Heart left ventricle (tissue), 16 donors: ENCODE measurements around the gene HOXD12. TPM values are rescaled to one million over a fixed set of nuclear protein-coding genes. Genes with fewer than 3 reads are reported as not detected.

Experiments used
- ATAC-seq, 4 donors: fragments of 200-7000 bp; cut with Tn5 transposase; one replicate each; pipeline ENCODE4 v1.9.1; 2020 to 2022; ENCODE audit warnings: moderate library complexity in 4 of 4, mild to moderate bottlenecking in 3 of 4, moderate number of reproducible peaks in 1 of 4
- DNase-seq, 5 donors: peaks; one replicate each; pipeline ENCODE4 v3.0.0-alpha.2; 2020
- H3K27ac ChIP-seq, 12 donors: fragments of 200-600 bp; sonication (generic) in 4 of 12; one replicate each; pipeline versions ENCODE4 v1.5.0 to v1.8.0; 2016 to 2022; ENCODE audit warnings: mild to moderate bottlenecking in 2 of 12
- H3K27me3 ChIP-seq, 9 donors: fragments of 200-600 bp; sonication (generic) in 2 of 9; one replicate each; pipeline versions ENCODE4 v1.5.1 to v1.8.0; 2016 to 2022; ENCODE audit warnings: mild to moderate bottlenecking in 3 of 9
- H3K36me3 ChIP-seq, 9 donors: fragments of 200-600 bp; sonication (generic) in 2 of 9; one replicate each; pipeline versions ENCODE4 v1.5.0 to v1.8.0; 2018 to 2022; ENCODE audit warnings: mild to moderate bottlenecking in 2 of 9
- H3K4me1 ChIP-seq, 12 donors: fragments of 200-600 bp; sonication (generic) in 4 of 12; one replicate each; pipeline versions ENCODE4 v1.5.0 to v1.8.0; 2016 to 2022; ENCODE audit warnings: mild to moderate bottlenecking in 3 of 12
- H3K4me3 ChIP-seq, 12 donors: fragments of 200-600 bp; sonication (generic) in 4 of 12; one replicate each; pipeline versions ENCODE4 v1.5.0 to v1.8.0; 2017 to 2022; ENCODE audit warnings: mild to moderate bottlenecking in 9 of 12, moderate library complexity in 4 of 12
- H3K9me3 ChIP-seq, 12 donors: fragments of 200-600 bp; sonication (generic) in 4 of 12; one replicate each; pipeline versions ENCODE4 v1.5.0 to v1.8.0; 2016 to 2022; ENCODE audit warnings: mild to moderate bottlenecking in 1 of 12
- CTCF ChIP-seq, 12 donors: fragments of 200-600 bp; sonication (generic) in 4 of 12; IDR thresholded peaks; one replicate each; pipeline versions ENCODE4 v1.5.0 to v1.8.0; 2018 to 2022; ENCODE audit warnings: antibody characterized with exemption in 12 of 12, mild to moderate bottlenecking in 5 of 12
- POLR2A ChIP-seq, 2 donors: fragments of 450-650 bp; IDR thresholded peaks; one replicate each; pipeline ENCODE4 v1.6.1; 2017; ENCODE audit warnings: antibody characterized with exemption in 2 of 2, mild to moderate bottlenecking in 2 of 2, moderate library complexity in 2 of 2
- WGBS, 4 donors: extraction: QIAGEN DNeasy Blood & Tissue Kit in 2 of 4; methylation state at CpG; one replicate each; pipeline versions ENCODE4 v1.1.5 to v1.1.7; 2013 to 2018; 5-methylcytosine and 5-hydroxymethylcytosine counted together
- intact Hi-C, 10 donors: fragments of 100-400 bp; cut with DNase I; formaldehyde crosslinking; loops; one replicate each; pipeline versions ENCODE4 v1.11.1 to v1.14.2; 2022
- microRNA counts, 2 donors: library from miRNA; unstranded; fragments of <30 nt; microRNA quantifications; one replicate each; lab custom pipeline; 2016
- microRNA-seq, 4 donors: library from miRNA; unstranded; fragments of <30 nt; microRNA quantifications; one replicate each; pipeline versions ENCODE4 to v1.2.0, GENCODE V29; 2017 to 2020
- polyA plus RNA-seq, 2 donors: library from polyadenylated mRNA; stranded (reverse); fragments of 200-250 nt; gene quantifications; one replicate each; pipeline ENCODE4 v1.2.3, GENCODE V29; 2013
- total RNA-seq, 9 donors: library from RNA; depleted of rRNA in 2 of 9; stranded (reverse); fragments of >200 nt in 2 of 9; fragmentation: NEBNext Ultra II Directional in 3 of 9; extraction: Animal tissue kit (Norgen Biotek cat#: 25700) in 3 of 9; gene quantifications; one replicate each; pipeline versions ENCODE4 v1.1.0 to v1.2.4, GENCODE V29; 2016 to 2023
- donor health status: ischemic (EF 13 %, LVEDD 7.1; RV severe dilation, severe dysfunction).
- donor health status: healthy with polysubstance abuse.
- donor health status: DM: no; HTN: yes; CAD: no.
- donor health status: DM: no; HTN: no; CAD: no.
- donor health status: ischemic (EF 25% LVEDD 6.9; RV normal size, moderate dysfunction).
- donor health status: ischemic (EF 25% LVEDD 5.7; RV mildly dilated, moderate dysfunction).
- donor health status: healthy.
- donor health status: DM: yes; HTN: yes; CAD: no.
- donor health status: ischemic (EF 35%, LVEDD 5.7; RV mildly dilated, moderate dysfunction).
- donor health status: nonischemic (EF 11% LVEDD 7.7; RV severe dilation, severe dysfunction).
- donor health status: DM: yes; HTN: yes; CAD: no.
- donor health status: PGD.
- donor health status: ischemic (EF 29% LVEDD 5.4; RV normal size, mild dysfunction).
- donor health status: nonischemic (EF 23%, LVEDD 6.1; RV moderate dilation, normal function).

The HOXD12 gene
- total and polyA plus RNA-seq, 11 donors = not detected

GRCh38 chr2:176149939-176150583, 50.5 kb downstream of the HOXD12 start:
- Histone ChIP-seq H3K36me3 (no peaks in the 10 kb centered on the region), H3K4me3 (no peak overlapping the region), H3K9me3 (no peaks in the 10 kb centered on the region), H3K27me3 (peaks cover 62 to 100% (median 92%) of the 10 kb centered on the region in 9 donors), H3K27ac (no peak overlapping the region), H3K4me1 (peaks cover 0 to 12% (median 0%) of the 10 kb centered on the region in 12 donors)
- DNase-seq (no peak), ATAC-seq (no peak)
- intact Hi-C loops = loop anchor here in 1 of 10 donors (10.0 kb wide), 1 partner anchor 115 kb away; the partner anchor contains the start of gene MTX2
- WGBS, 4 donors = 13 to 45% (median 25%) methylated on average over 24 of the region's 24 CpGs
- no peak for TF ChIP-seq CTCF (IDR thresholded peaks at IDR 0.05)

GRCh38 chr2:176150584-176151441, 51.2 kb downstream of the HOXD12 start:
- Histone ChIP-seq H3K36me3 (no peaks in the 10 kb centered on the region), H3K27ac (no peak overlapping the region), H3K27me3 (peaks cover 67 to 100% (median 96%) of the 10 kb centered on the region in 9 donors), H3K4me3 (no peak overlapping the region), H3K9me3 (no peaks in the 10 kb centered on the region), H3K4me1 (peaks cover 0 to 12% (median 0%) of the 10 kb centered on the region in 12 donors)
- DNase-seq (no peak), ATAC-seq (no peak)
- TF ChIP-seq POLR2A (IDR thresholded peaks at IDR 0.05) = no peak
- TF ChIP-seq CTCF (IDR thresholded peaks at IDR 0.05) = no peak
- intact Hi-C loops = loop anchor here in 1 of 10 donors (10.0 kb wide), 1 partner anchor 114 kb away; the partner anchor contains the start of gene MTX2
- WGBS, 4 donors = 15 to 39% (median 31%) methylated on average over 13 to 14 of the region's 14 CpGs

GRCh38 chr2:176151442-176152287, 52.1 kb downstream of the HOXD12 start, which contains the start of gene HOXD4:
TSS of gene HOXD4 (plus strand) at chr2:176151550. CDS start at chr2:176151634, 84 bp downstream.
- no peak for ATAC-seq
- Histone ChIP-seq H3K27ac (peak within 1 kb of the TSS in 3 of 12 donors; percentile 14 to 29 (median 18)), H3K4me3 (peak within 1 kb of the TSS in 10 of 12 donors; percentile 0 to 44 (median 23)), H3K4me1 (peaks cover 0 to 12% (median 0%) of the 10 kb centered on the region in 12 donors), H3K27me3 (peaks cover 71 to 100% (median 97%) of the 10 kb centered on the region in 9 donors), H3K9me3 (no peaks in the 10 kb centered on the region), H3K36me3 (no peaks in the 10 kb centered on the region)
- intact Hi-C loops = loop anchor here in 1 of 10 donors (10.0 kb wide), 1 partner anchor 113 kb away; the partner anchor contains the start of gene MTX2
- 4 to 24% (median 17%) methylated on average over 38 to 55 of the region's 55 CpGs for WGBS, 4 donors
- no peak for DNase-seq
- TF ChIP-seq CTCF (IDR thresholded peaks at IDR 0.05) = no peak
- no peak for TF ChIP-seq POLR2A (IDR thresholded peaks at IDR 0.05)

MicroRNA genes within 50 kb of the gene (microRNA counts, 767-probe panel; counts per million panel counts)
- microRNA hsa-miR-10b-5p (lab: Ali Mortazavi, UCI) = 2,769 to 2,827 counts per million in 2 donors

Small RNAs within 50 kb of the gene (microRNA-seq; reads per million reads assigned to microRNA genes)
- gene MIR10B = 1,353 to 4,799 (median 2,376) reads per million in 4 donors

Other genes starting within 250 kb of the HOXD12 start
- gene LNPK, start 97.5 kb upstream of the HOXD12 start, total RNA-seq = 10 to 100 TPM; 16.3 to 45.6 (median 33.5) TPM
- 1 to 10 TPM; 5.0 to 9.7 TPM for gene LNPK, start 97.5 kb upstream of the HOXD12 start, polyA plus RNA-seq
- gene EVX2, start 15.8 kb upstream of the HOXD12 start, total RNA-seq = under 1 TPM in 1 of 9 donors, not detected in 8; 0.06 TPM
- gene EVX2, start 15.8 kb upstream of the HOXD12 start, polyA plus RNA-seq = not detected
- not detected for gene HOXD13, start 7.1 kb upstream of the HOXD12 start, total RNA-seq
- gene HOXD13, start 7.1 kb upstream of the HOXD12 start, polyA plus RNA-seq = not detected
- not detected for gene HOXD11, start 7.5 kb downstream of the HOXD12 start, total RNA-seq
- gene HOXD11, start 7.5 kb downstream of the HOXD12 start, polyA plus RNA-seq = not detected
- under 1 TPM in 1 of 9 donors, not detected in 8; 0.43 TPM for gene HOXD10, start 17.0 kb downstream of the HOXD12 start, total RNA-seq
- gene HOXD10, start 17.0 kb downstream of the HOXD12 start, polyA plus RNA-seq = under 1 TPM in 1 of 2 donors, not detected in 1; 0.03 TPM
- under 1 TPM in 2 of 9 donors, not detected in 7; 0.40 to 0.43 TPM for gene HOXD9, start 22.9 kb downstream of the HOXD12 start, total RNA-seq
- gene HOXD9, start 22.9 kb downstream of the HOXD12 start, polyA plus RNA-seq = under 1 TPM in 1 of 2 donors, not detected in 1; 0.23 TPM
- 1 to 10 TPM in 3 of 9 donors, under 1 TPM in 6; 0.37 to 1.8 (median 0.59) TPM for gene HOXD8, start 29.9 kb downstream of the HOXD12 start, total RNA-seq
- under 1 TPM; 0.21 to 0.42 TPM for gene HOXD8, start 29.9 kb downstream of the HOXD12 start, polyA plus RNA-seq
- under 1 TPM in 7 of 9 donors, not detected in 2; 0.17 to 0.96 (median 0.42) TPM for gene HOXD4, start 51.8 kb downstream of the HOXD12 start, total RNA-seq
- under 1 TPM; 0.10 to 0.19 TPM for gene HOXD4, start 51.8 kb downstream of the HOXD12 start, polyA plus RNA-seq
- 1 to 10 TPM in 2 of 9 donors, under 1 TPM in 7; 0.35 to 1.4 (median 0.56) TPM for gene HOXD3, start 57.5 kb downstream of the HOXD12 start, total RNA-seq
- under 1 TPM; 0.04 to 0.30 TPM for gene HOXD3, start 57.5 kb downstream of the HOXD12 start, polyA plus RNA-seq
- under 1 TPM in 4 of 9 donors, not detected in 5; 0.16 to 0.51 (median 0.24) TPM for gene HOXD1, start 88.9 kb downstream of the HOXD12 start, total RNA-seq
- gene HOXD1, start 88.9 kb downstream of the HOXD12 start, polyA plus RNA-seq = under 1 TPM in 1 of 2 donors, not detected in 1; 0.08 TPM
- gene MTX2, start 169.6 kb downstream of the HOXD12 start, total RNA-seq = 10 to 100 TPM; 37.6 to 57.8 (median 43.2) TPM
- 10 to 100 TPM; 74.4 to 79.7 TPM for gene MTX2, start 169.6 kb downstream of the HOXD12 start, polyA plus RNA-seq